G401 (cell line): ENCODE results near the gene SNAPIN. TPM values are rescaled to one million over a fixed set of nuclear protein-coding genes. Genes with fewer than 3 reads are reported as not detected.
A peak's percentile ranks its signal among the peaks of the same experiment; 100 is the strongest.
"Not testable (repeated sequence)": the region's sequence is repeated elsewhere in the genome, so short reads cannot be mapped to it uniquely, and the experiment has no call there.

Source experiments
- DNase-seq: peaks from one replicate; pipeline ENCODE4 v3.0.0-alpha.2; 2015; ENCODE audit warnings: low spot score
- in situ Hi-C: cut with HindIII; loops from 2 replicates; pipeline ENCODE4 v1.10.0; 2016; ENCODE audit warnings: low sequenced_read_pairs, mixed read lengths
- total RNA-seq: library from RNA; depleted of rRNA; stranded (reverse); fragments of >200 nt; shearing (Covaris generic); gene quantifications from 2 replicates; pipeline ENCODE4 v1.2.3, GENCODE V29; 2014

SNAPIN gene
- total RNA-seq, 1 experiment from 2014 or later = 49.8 TPM

- no peak for DNase-seq
- in situ Hi-C loops = no loop called here
Measured at GRCh38 chr1:153624965-153625611, 33.4 kb upstream of the SNAPIN start.

GRCh38 chr1:153626477-153626903, 32.0 kb upstream of the SNAPIN start:
- DNase-seq = no peak
- in situ Hi-C loops = no loop called here

- DNase-seq = peak; percentile 79
- in situ Hi-C loops = no loop called here
Measured at GRCh38 chr1:153626904-153627714, 31.4 kb upstream of the SNAPIN start, which contains the start of gene S100A13. S100A13 (minus strand) TSS chr1:153627505; CDS start chr1:153626472, 1,033 bp downstream.

GRCh38 chr1:153627715-153628626, 30.5 kb upstream of the SNAPIN start, which contains the start of gene S100A1:
S100A1 (plus strand) TSS chr1:153628434; CDS start chr1:153630522, 2,088 bp downstream.
- in situ Hi-C loops = no loop called here
- peak; percentile 41 for DNase-seq

- in situ Hi-C loops = no loop called here
- no peak for DNase-seq
Measured at GRCh38 chr1:153628638-153629342, 29.7 kb upstream of the SNAPIN start.

- DNase-seq = no peak
- in situ Hi-C loops = no loop called here
Measured at GRCh38 chr1:153629343-153629665, 29.2 kb upstream of the SNAPIN start.

GRCh38 chr1:153629971-153630370, 28.5 kb upstream of the SNAPIN start:
- in situ Hi-C loops = no loop called here
- DNase-seq = no peak

GRCh38 chr1:153630384-153630783, 28.1 kb upstream of the SNAPIN start:
- in situ Hi-C loops = no loop called here
- DNase-seq = no peak

- no peak for DNase-seq
- in situ Hi-C loops = no loop called here
Measured at GRCh38 chr1:153631047-153632022, 27.2 kb upstream of the SNAPIN start.

- in situ Hi-C loops = no loop called here
- no peak for DNase-seq
Measured at GRCh38 chr1:153633161-153633753, 25.2 kb upstream of the SNAPIN start.

GRCh38 chr1:153633754-153634665, 24.5 kb upstream of the SNAPIN start, which contains the start of gene CHTOP:
CHTOP (plus strand) TSS chr1:153634066; CDS start chr1:153636589, 2,523 bp downstream.
- in situ Hi-C loops = no loop called here
- DNase-seq = peak; percentile 99

GRCh38 chr1:153635872-153636271, 22.6 kb upstream of the SNAPIN start:
- no peak for DNase-seq
- in situ Hi-C loops = no loop called here

- no peak for DNase-seq
Measured at GRCh38 chr1:153636312-153636711, 22.2 kb upstream of the SNAPIN start.

GRCh38 chr1:153638261-153638660, 20.2 kb upstream of the SNAPIN start:
- DNase-seq = no peak

More at GRCh38 chr1:153636312-153636711, 22.2 kb upstream of the SNAPIN start:
- in situ Hi-C loops = no loop called here

GRCh38 chr1:153639280-153639679, 19.2 kb upstream of the SNAPIN start:
- DNase-seq = no peak
- in situ Hi-C loops = no loop called here

More at GRCh38 chr1:153638261-153638660, 20.2 kb upstream of the SNAPIN start:
- in situ Hi-C loops = no loop called here

- in situ Hi-C loops, DNase-seq: not testable (repeated sequence)
Measured at GRCh38 chr1:153640213-153640612, 18.3 kb upstream of the SNAPIN start.
